ENCODE measurements around the gene TTC39C.
A peak's percentile ranks its signal among the peaks of the same experiment; 100 is the strongest.

The TTC39C gene

GRCh38 chr18:24114924-24115549 is 100.5 kb downstream of the TTC39C start:
- no peak for DNase-seq (ENCODE audit: low read depth in 1 of 2, low spot score in 1 of 2)
- Histone ChIP-seq H3K27ac (replicated peaks) (peak overlapping the region; percentile 1; the same call in 1 of the 2 replicates), H3K27me3 (ENCODE audit: insufficient read depth, poor library complexity, severe bottlenecking) (no peaks in the 10 kb centered on the region), H3K4me3 (replicated peaks; ENCODE audit: insufficient read depth, low read length) (no peak overlapping the region)
- TF ChIP-seq REST (IDR thresholded peaks at IDR 0.05; ENCODE audit: insufficient replicate concordance, low read depth) (no peak), POLR2AphosphoS5 (IDR thresholded peaks at IDR 0.05; ENCODE audit: low read depth) (no peak), GABPA (IDR thresholded peaks at IDR 0.05; ENCODE audit: low read depth) (no peak), CTCF (IDR thresholded peaks at IDR 0.05; ENCODE audit: insufficient read depth, low read length) (no peak), SPI1 (IDR thresholded peaks at IDR 0.05; ENCODE audit: borderline replicate concordance, low read depth) (no peak)

- Histone ChIP-seq H3K27me3 (ENCODE audit: insufficient read depth, poor library complexity, severe bottlenecking) (no peaks in the 10 kb centered on the region), H3K4me3 (replicated peaks; ENCODE audit: insufficient read depth, low read length) (no peak overlapping the region), H3K27ac (replicated peaks) (peak overlapping the region; percentile 1; the same call in 1 of the 2 replicates)
- TF ChIP-seq GABPA (IDR thresholded peaks at IDR 0.05; ENCODE audit: low read depth) = 0 out of 2 replicates have a peak, but pooled peaks have one; percentile 6
- TF ChIP-seq CTCF (IDR thresholded peaks at IDR 0.05; ENCODE audit: insufficient read depth, low read length) = no peak
- peak; percentile 97 for TF ChIP-seq SPI1 (IDR thresholded peaks at IDR 0.05; ENCODE audit: borderline replicate concordance, low read depth)
- DNase-seq (ENCODE audit: low read depth in 1 of 2, low spot score in 1 of 2) = peak in 1 of 2 experiments; percentile 27
Observed at GRCh38 chr18:24115628-24116027, 101.1 kb downstream of the TTC39C start.

DNA sequence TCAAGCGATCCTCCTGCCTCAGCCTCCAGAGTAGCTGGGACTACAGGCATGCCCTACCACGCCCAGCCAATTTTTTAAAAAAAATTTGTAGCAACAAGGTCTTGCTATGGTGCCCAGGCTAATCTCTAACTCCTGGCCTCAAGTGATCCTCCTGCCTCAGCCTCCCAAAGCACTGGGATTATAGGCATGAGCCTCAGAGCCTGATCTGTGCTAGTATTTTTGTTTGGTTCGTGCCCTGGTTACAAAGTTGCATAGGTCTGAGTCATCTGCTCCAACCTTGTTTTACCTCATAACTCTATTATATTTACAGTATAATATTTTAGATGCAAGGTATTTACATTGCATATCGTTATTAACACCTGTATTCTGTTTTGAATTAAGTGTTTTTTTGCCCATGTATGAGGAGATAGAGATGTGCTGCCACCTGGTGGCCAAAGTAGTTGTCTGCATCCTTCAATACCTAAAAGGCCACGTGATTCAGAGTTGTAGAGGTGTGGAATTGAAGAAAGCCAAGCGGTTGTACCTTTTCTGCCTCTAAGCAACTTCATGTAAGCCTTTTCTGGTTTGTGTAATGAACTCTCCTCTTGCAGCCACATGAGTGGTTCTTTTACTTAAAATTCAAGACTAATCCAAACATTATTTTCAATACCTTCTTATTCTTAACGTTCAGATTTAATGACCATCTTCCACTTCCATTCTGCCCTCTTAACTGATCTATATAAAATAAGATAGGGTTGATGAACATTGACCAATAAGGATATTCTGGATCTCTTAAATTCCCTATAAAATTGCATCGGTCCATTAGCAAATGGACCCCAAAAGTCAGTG is 104.4 kb downstream of the TTC39C start:
- peak; percentile 49 to 75 for DNase-seq (ENCODE audit: low read depth in 1 of 2, low spot score in 1 of 2)
- Histone ChIP-seq H3K4me3 (replicated peaks; ENCODE audit: insufficient read depth, low read length) (no peak overlapping the region), H3K27me3 (ENCODE audit: insufficient read depth, poor library complexity, severe bottlenecking) (no peaks in the 10 kb centered on the region), H3K27ac (replicated peaks) (no peak overlapping the region)
- peak; percentile 89 for TF ChIP-seq CTCF (IDR thresholded peaks at IDR 0.05; ENCODE audit: insufficient read depth, low read length)
- no peak for TF ChIP-seq REST (IDR thresholded peaks at IDR 0.05; ENCODE audit: insufficient replicate concordance, low read depth)
